ENCODE results near the gene GBE1. TPM values are rescaled to one million over a fixed set of nuclear protein-coding genes. Genes with fewer than 3 reads are reported as not detected.

The GBE1 gene
- total and polyA plus RNA-seq, 10 of the 15 experiments (the other 5 are each of a cell fraction or from before 2014, with no cell fraction given): 21.4 to 62.2 (median 41.5) TPM

DNA sequence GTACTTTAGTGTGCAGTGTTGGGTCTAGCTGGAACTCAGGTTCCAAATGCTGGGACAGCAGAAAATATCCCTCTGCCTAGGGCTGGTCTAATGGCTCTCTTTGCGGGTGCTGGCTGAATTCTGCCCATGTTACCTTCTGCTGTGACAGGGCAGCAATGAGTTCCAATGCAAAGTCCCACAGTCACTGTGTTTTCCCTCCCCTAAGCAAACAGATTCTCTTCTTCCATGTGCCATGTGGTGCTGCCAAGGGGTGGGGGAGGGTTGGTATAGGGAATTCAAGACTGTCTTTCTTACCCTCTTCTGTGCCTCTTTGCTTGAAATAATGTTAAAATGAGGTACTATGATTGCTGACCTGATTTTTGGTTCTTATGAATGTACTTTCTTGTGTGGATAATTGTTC lies 229.6 kb downstream of the GBE1 start:
- no peaks in the 10 kb centered on the region for H3K4me1 ChIP-seq (ENCODE audit: control insufficient read depth, insufficient read depth, low read length)
- SMC1A ChIA-PET (ENCODE audit: uncharacterized antibody, unreplicated experiment): interaction anchor here (1.4 kb wide), 1 partner anchor 14 kb away, joined by 3 read pairs; no protein-coding TSS in a partner anchor
- H2AFZ ChIP-seq (ENCODE audit: control insufficient read depth, low read depth, low read length): no peak overlapping the region
- H4K20me1 ChIP-seq (ENCODE audit: control insufficient read depth, insufficient read depth): no peaks in the 10 kb centered on the region
- peaks cover 1 to 13% of the 10 kb centered on the region in 2 experiments; a peak in 3 of 4 replicates for H3K36me3 ChIP-seq (ENCODE audit: control insufficient read depth in 2 of 2, insufficient read depth in 2 of 2, low read length in 1 of 2)
- FAIRE-seq (no peak), DNase-seq (ENCODE audit: low read depth, low spot score) (no peak), ATAC-seq (no peak)
- intact Hi-C loops (cut with micrococcal nuclease; ENCODE audit: unreplicated experiment): no loop called here
- POLR2A ChIA-PET: no interaction called here
- H3K4me2 ChIP-seq (ENCODE audit: control insufficient read depth, insufficient read depth): no peak overlapping the region
- no peak overlapping the region for H3K9ac ChIP-seq (ENCODE audit: control insufficient read depth, insufficient read depth, low read length)
- BruUV-seq (replicated peaks): TSS peak; percentile 33
- no peaks in the 10 kb centered on the region for H3K27me3 ChIP-seq (replicated peaks in 1 of 2; ENCODE audit: control insufficient read depth in 2 of 2, insufficient read depth in 2 of 2, low read length in 1 of 2)
- in situ Hi-C loops (cut with MboI): no loop called here
- no peak overlapping the region for H3K27ac ChIP-seq (ENCODE audit: control insufficient read depth, insufficient read depth)
- H3K79me2 ChIP-seq (ENCODE audit: control insufficient read depth, insufficient read depth, low read length): no peaks in the 10 kb centered on the region
- WGBS (ENCODE audit: insufficient coverage, insufficient replicate concordance, low lambda C conversion rate, missing lambda C conversion rate): 93% methylated on average over 1 of the region's 1 CpG
- TF ChIP-seq, protein P1, sequence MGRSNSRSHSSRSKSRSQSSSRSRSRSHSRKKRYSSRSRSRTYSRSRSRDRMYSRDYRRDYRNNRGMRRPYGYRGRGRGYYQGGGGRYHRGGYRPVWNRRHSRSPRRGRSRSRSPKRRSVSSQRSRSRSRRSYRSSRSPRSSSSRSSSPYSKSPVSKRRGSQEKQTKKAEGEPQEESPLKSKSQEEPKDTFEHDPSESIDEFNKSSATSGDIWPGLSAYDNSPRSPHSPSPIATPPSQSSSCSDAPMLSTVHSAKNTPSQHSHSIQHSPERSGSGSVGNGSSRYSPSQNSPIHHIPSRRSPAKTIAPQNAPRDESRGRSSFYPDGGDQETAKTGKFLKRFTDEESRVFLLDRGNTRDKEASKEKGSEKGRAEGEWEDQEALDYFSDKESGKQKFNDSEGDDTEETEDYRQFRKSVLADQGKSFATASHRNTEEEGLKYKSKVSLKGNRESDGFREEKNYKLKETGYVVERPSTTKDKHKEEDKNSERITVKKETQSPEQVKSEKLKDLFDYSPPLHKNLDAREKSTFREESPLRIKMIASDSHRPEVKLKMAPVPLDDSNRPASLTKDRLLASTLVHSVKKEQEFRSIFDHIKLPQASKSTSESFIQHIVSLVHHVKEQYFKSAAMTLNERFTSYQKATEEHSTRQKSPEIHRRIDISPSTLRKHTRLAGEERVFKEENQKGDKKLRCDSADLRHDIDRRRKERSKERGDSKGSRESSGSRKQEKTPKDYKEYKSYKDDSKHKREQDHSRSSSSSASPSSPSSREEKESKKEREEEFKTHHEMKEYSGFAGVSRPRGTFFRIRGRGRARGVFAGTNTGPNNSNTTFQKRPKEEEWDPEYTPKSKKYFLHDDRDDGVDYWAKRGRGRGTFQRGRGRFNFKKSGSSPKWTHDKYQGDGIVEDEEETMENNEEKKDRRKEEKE (IDR thresholded peaks at IDR 0.05): no peak
- TF ChIP-seq CBX5 (IDR thresholded peaks at IDR 0.05; ENCODE audit: low read depth) (no peak), MEF2A (IDR thresholded peaks at IDR 0.05; ENCODE audit: insufficient read depth, low read depth, low read length) (no peak), NFYB (IDR thresholded peaks at IDR 0.05; ENCODE audit: insufficient read depth, low read depth, low read length) (no peak), PAX8 (IDR thresholded peaks at IDR 0.05) (no peak)
- TF ChIP-seq, protein P2, sequence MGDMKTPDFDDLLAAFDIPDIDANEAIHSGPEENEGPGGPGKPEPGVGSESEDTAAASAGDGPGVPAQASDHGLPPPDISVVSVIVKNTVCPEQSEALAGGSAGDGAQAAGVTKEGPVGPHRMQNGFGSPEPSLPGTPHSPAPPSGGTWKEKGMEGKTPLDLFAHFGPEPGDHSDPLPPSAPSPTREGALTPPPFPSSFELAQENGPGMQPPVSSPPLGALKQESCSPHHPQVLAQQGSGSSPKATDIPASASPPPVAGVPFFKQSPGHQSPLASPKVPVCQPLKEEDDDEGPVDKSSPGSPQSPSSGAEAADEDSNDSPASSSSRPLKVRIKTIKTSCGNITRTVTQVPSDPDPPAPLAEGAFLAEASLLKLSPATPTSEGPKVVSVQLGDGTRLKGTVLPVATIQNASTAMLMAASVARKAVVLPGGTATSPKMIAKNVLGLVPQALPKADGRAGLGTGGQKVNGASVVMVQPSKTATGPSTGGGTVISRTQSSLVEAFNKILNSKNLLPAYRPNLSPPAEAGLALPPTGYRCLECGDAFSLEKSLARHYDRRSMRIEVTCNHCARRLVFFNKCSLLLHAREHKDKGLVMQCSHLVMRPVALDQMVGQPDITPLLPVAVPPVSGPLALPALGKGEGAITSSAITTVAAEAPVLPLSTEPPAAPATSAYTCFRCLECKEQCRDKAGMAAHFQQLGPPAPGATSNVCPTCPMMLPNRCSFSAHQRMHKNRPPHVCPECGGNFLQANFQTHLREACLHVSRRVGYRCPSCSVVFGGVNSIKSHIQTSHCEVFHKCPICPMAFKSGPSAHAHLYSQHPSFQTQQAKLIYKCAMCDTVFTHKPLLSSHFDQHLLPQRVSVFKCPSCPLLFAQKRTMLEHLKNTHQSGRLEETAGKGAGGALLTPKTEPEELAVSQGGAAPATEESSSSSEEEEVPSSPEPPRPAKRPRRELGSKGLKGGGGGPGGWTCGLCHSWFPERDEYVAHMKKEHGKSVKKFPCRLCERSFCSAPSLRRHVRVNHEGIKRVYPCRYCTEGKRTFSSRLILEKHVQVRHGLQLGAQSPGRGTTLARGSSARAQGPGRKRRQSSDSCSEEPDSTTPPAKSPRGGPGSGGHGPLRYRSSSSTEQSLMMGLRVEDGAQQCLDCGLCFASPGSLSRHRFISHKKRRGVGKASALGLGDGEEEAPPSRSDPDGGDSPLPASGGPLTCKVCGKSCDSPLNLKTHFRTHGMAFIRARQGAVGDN (IDR thresholded peaks at IDR 0.05): no peak
- TF ChIP-seq, protein P3, sequence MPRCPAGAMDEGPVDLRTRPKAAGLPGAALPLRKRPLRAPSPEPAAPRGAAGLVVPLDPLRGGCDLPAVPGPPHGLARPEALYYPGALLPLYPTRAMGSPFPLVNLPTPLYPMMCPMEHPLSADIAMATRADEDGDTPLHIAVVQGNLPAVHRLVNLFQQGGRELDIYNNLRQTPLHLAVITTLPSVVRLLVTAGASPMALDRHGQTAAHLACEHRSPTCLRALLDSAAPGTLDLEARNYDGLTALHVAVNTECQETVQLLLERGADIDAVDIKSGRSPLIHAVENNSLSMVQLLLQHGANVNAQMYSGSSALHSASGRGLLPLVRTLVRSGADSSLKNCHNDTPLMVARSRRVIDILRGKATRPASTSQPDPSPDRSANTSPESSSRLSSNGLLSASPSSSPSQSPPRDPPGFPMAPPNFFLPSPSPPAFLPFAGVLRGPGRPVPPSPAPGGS (IDR thresholded peaks at IDR 0.05; ENCODE audit: borderline replicate concordance, insufficient read depth, low read depth, low read length, poor library complexity, severe bottlenecking): no peak
- no peak overlapping the region for H3K4me3 ChIP-seq
- RAD21 ChIA-PET (ENCODE audit: unreplicated experiment): no interaction called here
- CTCF ChIA-PET: no interaction called here
- H3K9me3 ChIP-seq (replicated peaks; ENCODE audit: control insufficient read depth, insufficient read depth, low read length): no peaks in the 10 kb centered on the region; the same call in 2 of the 3 replicates
